Measurements from ENCODE around the gene DHX8. TPM values are rescaled to one million over a fixed set of nuclear protein-coding genes. Genes with fewer than 3 reads are reported as not detected.

The DHX8 gene
- total RNA-seq, 1 experiment from 2014 or later = 24.4 TPM

GRCh38 chr17:43517161-43517560 lies 33.4 kb downstream of the DHX8 start:
- Histone ChIP-seq H3K27ac (ENCODE audit: low read depth, low read length, poor library complexity, severe bottlenecking) (no peak overlapping the region), H3K27me3 (replicated peaks; ENCODE audit: insufficient read depth, low read depth, low read length, poor library complexity) (no peaks in the 10 kb centered on the region), H3K36me3 (ENCODE audit: insufficient read depth, low read length, poor library complexity, severe bottlenecking) (peaks cover 19% of the 10 kb centered on the region), H3K4me3 (ENCODE audit: low read depth, low read length, poor library complexity, severe bottlenecking) (no peak overlapping the region), H3K4me1 (ENCODE audit: insufficient read depth, low read length, poor library complexity, severe bottlenecking) (no peaks in the 10 kb centered on the region), H3K9me3 (ENCODE audit: low read depth, low read length, poor library complexity, severe bottlenecking) (no peaks in the 10 kb centered on the region)
- POLR2A ChIA-PET (ENCODE audit: low non-redundant PET) = no interaction called here
- no peak for DNase-seq (ENCODE audit: low spot score)
- CTCF ChIA-PET = no interaction called here
- BruUV-seq (replicated peaks) = no TSS peak
- intact Hi-C loops (cut with micrococcal nuclease; ENCODE audit: unreplicated experiment) = no loop called here
- TF ChIP-seq EZH2 (IDR thresholded peaks at IDR 0.05; ENCODE audit: borderline replicate concordance, low read depth, low read length, poor library complexity, severe bottlenecking) (no peak), CTCF (conservative IDR thresholded peaks at IDR 0.05; ENCODE audit: low read depth, low read length) (no peak)

DNA sequence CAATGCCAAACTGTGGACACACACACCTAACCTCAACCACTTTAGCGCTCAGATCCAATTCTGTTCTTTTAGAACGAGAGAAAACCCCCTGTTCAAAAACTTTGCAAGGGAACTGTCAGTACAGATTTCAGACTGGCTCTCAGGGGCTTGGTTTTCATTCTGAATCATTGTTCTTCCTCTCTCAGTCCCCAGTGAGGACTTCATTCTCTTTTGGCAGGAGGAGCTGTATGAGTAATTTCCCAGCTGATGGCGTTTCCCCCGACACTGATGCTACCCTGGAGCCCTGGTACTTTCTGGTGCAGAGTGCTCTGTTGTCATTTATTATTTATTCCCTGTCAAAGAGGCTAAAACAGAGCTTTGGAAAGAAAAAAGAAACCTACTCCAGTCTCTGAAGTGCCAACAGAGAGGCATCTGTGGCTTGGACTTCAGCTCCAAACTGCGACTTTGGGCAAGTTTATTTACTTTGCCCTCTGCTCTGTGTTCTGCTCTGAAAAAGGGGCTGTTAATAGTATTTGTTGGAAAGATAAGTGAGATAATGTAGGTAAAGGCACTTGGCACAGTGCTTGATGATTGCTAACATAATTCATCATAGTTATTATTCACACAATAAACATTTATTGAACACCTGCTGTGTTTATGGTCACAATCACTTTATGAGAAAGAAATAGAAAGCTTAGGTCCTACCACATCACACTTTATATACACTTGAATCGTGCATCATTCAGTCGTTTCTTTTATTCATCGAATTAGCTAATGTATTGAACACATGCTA lies 34.0 kb downstream of the DHX8 start:
- no peak for TF ChIP-seq EZH2 (IDR thresholded peaks at IDR 0.05; ENCODE audit: borderline replicate concordance, low read depth, low read length, poor library complexity, severe bottlenecking)
- no peak for TF ChIP-seq CTCF (conservative IDR thresholded peaks at IDR 0.05; ENCODE audit: low read depth, low read length)
- no TSS peak for BruUV-seq (replicated peaks)
- Histone ChIP-seq H3K36me3 (ENCODE audit: insufficient read depth, low read length, poor library complexity, severe bottlenecking) (peaks cover 20% of the 10 kb centered on the region), H3K27ac (ENCODE audit: low read depth, low read length, poor library complexity, severe bottlenecking) (no peak overlapping the region), H3K9me3 (ENCODE audit: low read depth, low read length, poor library complexity, severe bottlenecking) (no peaks in the 10 kb centered on the region), H3K4me3 (ENCODE audit: low read depth, low read length, poor library complexity, severe bottlenecking) (no peak overlapping the region), H3K27me3 (replicated peaks; ENCODE audit: insufficient read depth, low read depth, low read length, poor library complexity) (no peaks in the 10 kb centered on the region), H3K4me1 (ENCODE audit: insufficient read depth, low read length, poor library complexity, severe bottlenecking) (no peaks in the 10 kb centered on the region)
- intact Hi-C loops (cut with micrococcal nuclease; ENCODE audit: unreplicated experiment) = no loop called here
- CTCF ChIA-PET = no interaction called here
- no peak for DNase-seq (ENCODE audit: low spot score)
- POLR2A ChIA-PET (ENCODE audit: low non-redundant PET) = no interaction called here

GRCh38 chr17:43521389-43521788 lies 37.6 kb downstream of the DHX8 start:
- ChIA-PET POLR2A (ENCODE audit: low non-redundant PET) (no interaction called here), CTCF (no interaction called here)
- intact Hi-C loops (cut with micrococcal nuclease; ENCODE audit: unreplicated experiment) = loop anchor here (2.0 kb wide), 1 partner anchor 55 kb away; no protein-coding TSS in a partner anchor

More at GRCh38 chr17:43521389-43521788, 37.6 kb downstream of the DHX8 start:
- Histone ChIP-seq H3K27ac (ENCODE audit: low read depth, low read length, poor library complexity, severe bottlenecking) (no peak overlapping the region), H3K36me3 (ENCODE audit: insufficient read depth, low read length, poor library complexity, severe bottlenecking) (peaks cover 20% of the 10 kb centered on the region), H3K27me3 (replicated peaks; ENCODE audit: insufficient read depth, low read depth, low read length, poor library complexity) (no peaks in the 10 kb centered on the region), H3K9me3 (ENCODE audit: low read depth, low read length, poor library complexity, severe bottlenecking) (no peaks in the 10 kb centered on the region), H3K4me1 (ENCODE audit: insufficient read depth, low read length, poor library complexity, severe bottlenecking) (no peaks in the 10 kb centered on the region), H3K4me3 (ENCODE audit: low read depth, low read length, poor library complexity, severe bottlenecking) (no peak overlapping the region)
- TF ChIP-seq CTCF (conservative IDR thresholded peaks at IDR 0.05; ENCODE audit: low read depth, low read length) (no peak), EZH2 (IDR thresholded peaks at IDR 0.05; ENCODE audit: borderline replicate concordance, low read depth, low read length, poor library complexity, severe bottlenecking) (no peak)
- no TSS peak for BruUV-seq (replicated peaks)
- no peak for DNase-seq (ENCODE audit: low spot score)

Measured in A673 (cell line).